GM18861 (cell line): ENCODE data around the gene ARMH3.

Experiments
- ATAC-seq: cut with Tn5 transposase; IDR thresholded peaks from one replicate; pipeline ENCODE4 v1.9.1; 2021; ENCODE audit not compliant: unreplicated experiment

Gene ARMH3

GRCh38 chr10:101838416-101838970 lies 217.5 kb downstream of the ARMH3 start:
- ATAC-seq, result no peak

DNA sequence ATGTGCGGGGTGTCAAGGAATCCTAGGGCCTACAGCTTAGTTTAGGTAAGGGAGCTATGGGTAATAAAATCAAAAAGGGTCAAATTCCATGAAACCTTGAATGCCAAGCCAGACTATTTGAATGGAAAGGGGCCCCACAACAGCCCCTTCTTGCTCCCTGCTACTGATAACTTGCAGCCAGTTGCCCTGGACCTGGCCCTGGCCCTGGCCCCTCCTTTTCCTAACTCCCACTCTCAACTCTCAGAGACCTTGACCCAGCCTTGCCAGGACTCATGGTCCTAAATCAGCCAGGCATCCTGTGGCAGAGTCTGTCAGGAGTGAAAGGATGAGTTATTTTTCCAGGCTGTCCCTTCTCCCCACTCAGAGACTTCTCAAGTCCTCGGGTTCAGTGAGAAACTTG lies 218.2 kb downstream of the ARMH3 start:
- ATAC-seq, result no peak

DNA sequence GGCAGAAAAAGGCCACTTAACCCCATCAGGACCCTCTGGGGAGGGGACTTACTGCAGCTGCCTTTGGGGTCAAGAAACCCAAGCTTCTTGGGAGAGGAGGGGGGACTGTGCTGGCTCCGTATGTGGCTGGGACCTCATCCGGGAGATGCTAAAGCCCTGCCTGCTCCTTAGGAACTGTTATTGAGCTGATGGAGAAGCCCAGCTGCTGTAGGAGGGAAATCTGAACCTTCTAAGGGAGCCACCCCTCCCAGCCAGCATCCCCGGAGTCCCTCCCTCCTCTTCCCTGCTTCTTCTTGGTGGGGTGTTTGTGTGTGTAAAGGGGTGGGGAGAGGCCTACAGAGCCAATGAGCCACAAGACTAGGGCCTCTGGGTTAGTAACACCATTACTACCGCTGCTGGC lies 220.6 kb downstream of the ARMH3 start:
- ATAC-seq, result no peak

DNA sequence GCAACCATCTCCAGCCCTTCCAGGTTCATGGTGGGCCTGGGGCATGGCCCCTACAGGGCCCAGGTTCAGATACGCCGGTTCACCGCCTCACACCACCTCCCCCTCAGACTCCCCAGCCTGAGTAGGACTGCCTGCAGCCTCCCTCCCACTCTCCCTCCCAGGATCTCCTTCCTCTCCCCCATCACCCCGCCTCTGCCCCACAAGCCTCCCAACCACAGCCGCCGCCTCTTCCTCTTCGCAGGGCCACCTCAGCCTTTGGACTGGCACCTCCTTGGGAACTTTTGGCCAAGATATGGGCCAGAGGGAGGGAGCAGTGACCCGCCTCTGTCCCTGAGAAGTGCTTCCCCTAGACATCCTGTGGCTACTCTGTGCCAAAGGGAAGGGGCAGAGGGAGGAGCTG lies 221.6 kb downstream of the ARMH3 start:
- no peak for ATAC-seq

- no peak for ATAC-seq
Observed at GRCh38 chr10:101833466-101833865, 222.5 kb downstream of the ARMH3 start.

GRCh38 chr10:101832325-101832771 lies 223.6 kb downstream of the ARMH3 start:
- no peak for ATAC-seq

DNA sequence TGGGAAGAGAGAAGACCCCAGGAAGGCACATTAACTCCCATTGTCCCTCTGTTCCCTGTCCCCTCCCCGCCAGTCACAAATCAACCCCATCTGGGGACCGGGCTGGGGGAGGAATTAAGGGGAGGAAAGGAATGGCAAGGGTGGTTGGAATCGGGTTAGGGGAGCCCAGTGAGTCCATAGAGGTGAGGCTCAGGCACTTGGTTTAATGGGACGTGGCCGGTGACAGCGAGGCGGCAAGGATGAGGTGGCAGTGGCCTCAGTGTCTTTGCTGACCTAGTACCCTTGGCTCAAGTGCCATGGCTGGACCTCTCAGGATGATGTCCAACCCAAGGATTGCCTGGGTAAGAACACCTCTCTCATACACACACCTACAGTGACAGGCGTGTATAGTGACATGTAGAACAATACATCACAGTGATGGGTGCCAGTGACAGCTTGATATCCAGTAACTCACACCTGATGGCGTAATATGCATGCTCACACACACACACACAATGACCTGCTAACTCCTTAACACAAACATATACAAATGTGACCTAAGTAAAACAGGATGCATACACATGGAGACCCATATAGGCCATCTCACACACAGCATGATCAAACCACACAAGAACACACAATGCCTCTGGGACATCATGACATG lies 224.7 kb downstream of the ARMH3 start:
- no peak for ATAC-seq

DNA sequence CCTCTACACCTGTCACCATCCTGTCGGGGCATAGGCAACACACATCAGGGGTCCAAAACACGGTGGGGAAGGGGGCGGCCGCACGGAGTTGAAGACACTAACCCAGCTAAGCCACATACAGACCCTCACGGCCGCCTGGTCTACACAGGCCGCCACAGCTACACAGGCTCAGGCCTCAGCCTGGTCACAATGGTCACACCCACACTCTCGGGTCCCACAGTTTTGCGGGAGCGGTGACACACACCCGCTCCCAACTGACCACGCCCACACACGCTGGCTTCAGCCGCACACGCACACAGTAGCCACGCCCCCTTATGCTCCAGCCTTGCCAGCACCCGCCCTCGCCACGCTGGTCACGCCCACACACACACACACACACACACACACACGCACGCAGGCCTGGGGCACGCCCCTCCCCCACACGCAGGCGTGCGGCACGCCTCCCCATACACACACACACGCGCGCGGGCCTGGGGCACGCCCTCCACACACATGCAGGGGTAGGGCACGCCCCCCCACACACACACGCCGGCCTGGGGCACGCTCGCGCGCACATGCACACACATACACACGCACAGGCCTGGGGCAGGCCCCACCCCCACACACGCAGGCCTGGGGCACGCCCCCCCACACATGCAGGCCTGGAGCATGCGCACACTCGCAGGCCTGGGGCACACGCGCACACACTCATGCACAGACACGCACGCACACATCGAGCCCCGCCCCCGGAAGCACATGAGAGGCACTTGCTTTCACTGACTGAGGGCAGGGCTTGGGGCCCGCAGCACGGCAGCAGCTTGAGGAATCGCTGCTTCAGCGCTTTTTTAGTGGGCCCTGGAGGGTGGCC lies 225.4 kb downstream of the ARMH3 start:
- ATAC-seq, result peak; percentile 38

GRCh38 chr10:101829561-101830315 lies 226.2 kb downstream of the ARMH3 start:
- no peak for ATAC-seq

DNA sequence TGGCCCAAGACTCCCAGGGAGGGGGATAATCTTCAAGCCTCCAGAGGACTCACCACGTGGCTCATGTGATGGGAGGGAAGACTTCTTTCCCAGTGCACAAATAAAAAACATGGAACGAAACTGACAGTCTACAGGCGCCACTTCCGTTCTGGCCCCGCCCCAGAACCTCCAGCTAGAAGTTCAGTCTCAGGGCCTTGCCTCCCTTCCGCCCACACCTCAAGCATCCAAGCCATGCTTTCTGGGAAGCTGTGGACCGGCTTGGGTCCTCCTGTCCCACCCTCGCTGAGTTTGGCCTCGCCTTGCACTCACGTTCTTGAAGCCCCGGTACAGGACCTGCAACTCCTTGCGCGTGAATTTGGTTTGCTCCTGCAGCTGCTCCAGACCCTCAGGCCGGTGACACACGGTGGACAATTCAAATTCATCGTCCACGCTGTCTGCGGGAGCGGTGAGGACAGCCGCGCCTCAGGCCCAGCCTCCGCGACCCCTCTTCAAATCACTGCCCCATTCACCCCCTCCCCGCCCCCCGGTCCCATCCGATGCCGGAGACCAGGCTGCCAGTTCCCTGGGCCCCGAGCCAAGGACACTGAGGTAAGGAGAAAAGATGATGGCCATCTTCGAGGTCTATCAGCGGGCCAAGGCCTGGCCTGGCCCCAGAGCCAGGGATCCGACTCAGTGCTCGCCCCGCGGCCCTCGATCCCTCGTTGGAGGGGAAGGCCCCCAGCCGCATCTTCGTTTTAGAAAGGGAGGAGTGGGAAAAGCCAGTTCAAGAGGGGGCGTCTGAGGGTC lies 227.0 kb downstream of the ARMH3 start:
- no peak for ATAC-seq

GRCh38 chr10:101827919-101828600 lies 227.9 kb downstream of the ARMH3 start:
- ATAC-seq, result no peak

GRCh38 chr10:101826852-101827434 lies 229.0 kb downstream of the ARMH3 start:
- no peak for ATAC-seq

DNA sequence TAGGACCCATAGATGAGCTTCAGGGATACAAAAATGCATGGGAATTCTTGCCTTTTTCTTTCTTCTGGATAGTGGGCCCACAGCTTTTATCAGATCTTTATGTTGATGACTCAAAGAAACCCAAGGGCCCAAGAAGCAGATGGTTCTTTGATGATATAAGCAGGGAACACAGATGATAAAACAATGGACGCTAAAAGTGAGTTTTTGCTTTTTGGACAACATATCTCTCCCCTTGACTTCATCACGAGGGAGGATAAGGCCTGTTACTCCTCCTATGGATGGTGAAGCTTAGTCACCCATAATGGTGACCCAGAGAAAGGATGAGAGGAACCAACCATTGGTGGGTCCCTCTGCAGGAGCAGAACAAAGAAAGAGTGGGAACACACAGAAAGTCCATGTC lies 231.2 kb downstream of the ARMH3 start:
- no peak for ATAC-seq

DNA sequence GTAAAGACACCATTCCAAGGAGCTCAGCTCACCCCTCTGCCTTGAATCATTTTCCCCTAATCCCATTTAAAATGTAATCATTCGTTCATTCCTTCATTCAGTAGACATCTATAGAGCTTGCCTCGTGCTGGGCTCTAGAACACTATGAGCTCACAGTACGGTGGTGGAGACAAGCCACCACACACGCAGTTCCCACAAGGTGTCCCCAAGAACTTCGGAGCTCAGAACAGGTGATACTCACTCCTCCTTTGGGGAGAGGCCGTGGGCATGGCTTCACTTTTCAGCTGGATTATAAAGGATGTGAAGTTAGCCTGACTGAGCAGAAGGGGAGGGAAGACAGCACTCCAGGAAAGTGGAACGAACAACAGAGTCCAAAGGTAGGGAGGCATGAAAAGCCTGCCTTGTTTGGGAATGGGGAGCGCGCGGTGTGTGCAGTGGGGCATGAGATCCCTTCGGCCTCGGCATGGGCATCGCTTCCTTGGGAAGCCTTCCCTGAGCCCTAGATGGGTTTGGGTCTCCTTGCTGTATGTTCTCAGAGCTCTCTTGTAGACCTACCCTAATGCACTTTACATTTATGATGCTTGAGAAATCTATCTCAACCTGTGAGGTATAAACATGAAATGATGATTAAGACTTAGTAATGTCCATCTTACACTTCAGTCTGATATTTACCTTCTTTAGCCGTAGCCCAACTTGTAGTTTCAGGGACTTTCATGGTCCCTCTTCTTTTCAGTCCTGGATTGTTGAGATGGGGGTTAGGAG lies 236.9 kb downstream of the ARMH3 start:
- peak; percentile 11 for ATAC-seq

DNA sequence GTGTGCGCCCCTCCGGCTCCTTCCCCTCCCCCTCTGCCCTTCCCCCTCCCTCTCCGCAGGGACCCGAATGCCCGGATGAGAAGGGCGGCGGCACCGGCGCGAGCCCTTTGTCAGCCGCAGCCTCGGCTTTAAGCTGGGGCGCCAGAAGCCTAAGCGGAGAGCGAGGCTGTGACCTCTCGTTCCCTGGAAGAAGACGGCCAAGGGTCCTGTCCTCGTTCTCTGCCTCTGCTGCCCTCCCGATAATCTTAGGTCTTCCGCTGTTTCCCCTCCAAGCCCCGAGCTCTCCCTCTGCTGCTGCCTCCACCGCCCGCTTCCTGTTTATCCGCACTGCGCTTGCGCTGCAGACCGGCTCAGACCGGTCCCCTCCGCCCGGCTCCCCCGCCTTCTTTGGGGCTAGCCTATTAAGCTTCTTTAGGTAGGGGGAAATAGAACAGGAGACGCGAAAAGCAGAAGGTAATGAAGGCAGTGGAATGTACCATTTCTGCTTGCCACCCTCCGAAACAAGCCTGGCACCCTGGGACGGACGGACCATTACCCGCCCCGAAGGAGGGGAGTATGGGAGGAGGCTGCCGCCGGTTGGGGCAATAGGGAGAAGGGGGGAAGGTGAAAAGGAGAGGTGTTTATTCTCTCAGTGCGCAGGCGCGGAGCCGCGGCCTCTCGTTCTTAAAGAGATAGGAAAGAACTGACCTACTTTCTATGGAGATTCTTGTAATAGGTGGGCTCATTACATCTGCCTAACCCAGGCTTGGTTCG lies 237.7 kb downstream of the ARMH3 start, which contains the start of gene OGA:
Gene OGA, minus strand, starts transcription at position 326 of the 753 bp plus-strand sequence. CDS start 422 bp downstream, outside the sequence.
- ATAC-seq, result peak; percentile 85

- no peak for ATAC-seq
Observed at GRCh38 chr10:101817337-101818118, 238.4 kb downstream of the ARMH3 start.

- no peak for ATAC-seq
Observed at GRCh38 chr10:101816913-101817336, 239.0 kb downstream of the ARMH3 start.
